ENCODE data around the gene MED16.
"Not testable (repeated sequence)": the region's sequence is repeated elsewhere in the genome, so short reads cannot be mapped to it uniquely, and the experiment has no call there.

The MED16 gene

DNA sequence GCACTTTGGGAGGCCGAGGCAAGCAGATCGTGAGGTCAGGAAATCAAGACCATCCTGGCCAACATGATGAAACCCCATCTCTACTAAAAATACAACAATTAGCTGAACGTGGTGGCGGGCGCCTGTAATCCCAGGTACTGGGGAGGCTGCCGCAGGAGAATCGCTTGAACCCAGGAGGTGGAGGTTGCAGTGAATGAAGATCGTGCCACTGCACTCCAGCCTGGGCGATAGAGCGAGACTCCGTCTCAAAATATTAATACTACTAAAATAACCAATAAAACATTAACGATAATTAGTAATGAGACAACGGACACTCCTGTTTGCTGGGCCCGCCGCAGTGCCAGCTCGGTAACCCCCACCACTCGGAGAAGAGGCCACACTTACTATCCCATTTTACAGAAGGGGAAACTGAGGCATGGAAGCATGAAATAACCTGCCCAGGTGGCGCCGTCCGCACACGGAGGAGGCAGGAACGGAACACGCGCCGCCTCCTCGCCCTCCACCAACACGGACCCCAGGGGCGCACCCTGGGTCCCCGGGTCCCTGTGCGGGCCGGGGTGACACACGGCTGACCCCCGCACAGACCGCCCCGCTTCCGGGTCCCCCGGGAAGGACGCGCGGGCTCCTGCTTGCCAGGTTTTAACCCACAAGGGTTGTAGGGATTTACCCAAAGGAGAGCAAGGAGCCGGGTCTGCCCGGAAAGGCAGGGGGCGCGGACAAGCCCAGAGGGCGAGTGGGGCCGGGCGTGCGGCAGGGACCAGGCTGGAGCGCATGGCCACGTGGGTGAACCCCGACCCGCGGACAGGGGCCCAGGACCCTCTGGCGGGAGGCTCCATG is 18.4 kb upstream of the MED16 start:
- DNase-seq (ENCODE audit: low read depth in 2 of 2), result no peak

- DNase-seq (ENCODE audit: low read depth in 2 of 2), result no peak
Observed at GRCh38 chr19:907183-907853, 14.3 kb upstream of the MED16 start.

GRCh38 chr19:906480-906879 is 13.5 kb upstream of the MED16 start:
- DNase-seq (ENCODE audit: low read depth in 2 of 2), result no peak

GRCh38 chr19:904545-904944 is 11.6 kb upstream of the MED16 start:
- DNase-seq (ENCODE audit: low read depth in 2 of 2), result no peak

DNA sequence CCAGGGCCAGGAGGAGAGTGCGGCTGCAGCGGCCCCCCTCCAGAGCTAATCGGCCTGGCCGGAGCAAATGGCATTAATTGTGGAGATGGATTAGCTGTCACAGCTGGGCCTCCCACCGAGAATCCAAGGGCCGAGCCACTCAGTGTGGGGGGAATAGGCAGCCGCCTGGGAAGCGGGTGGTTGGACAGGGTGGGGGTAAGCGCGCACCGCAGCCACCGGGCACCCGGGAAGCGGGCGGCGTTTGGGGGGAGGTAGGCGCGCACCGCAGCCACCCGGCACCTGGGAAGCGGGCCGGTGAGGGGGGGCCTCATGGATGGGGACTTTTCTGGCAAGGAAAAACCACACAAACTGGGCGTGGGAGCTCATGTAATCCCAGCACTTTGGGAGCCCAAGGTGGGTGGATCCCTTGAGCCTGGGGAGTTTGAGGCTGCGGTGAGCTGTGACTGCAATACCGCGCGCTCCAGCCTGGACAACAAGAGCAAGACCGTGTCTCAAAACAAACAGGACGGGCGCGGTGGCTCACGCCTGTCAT is 10.3 kb upstream of the MED16 start:
- DNase-seq (ENCODE audit: low read depth in 2 of 2), result no peak

GRCh38 chr19:902446-903226 is 9.6 kb upstream of the MED16 start:
- no peak for DNase-seq (ENCODE audit: low read depth in 2 of 2)

DNA sequence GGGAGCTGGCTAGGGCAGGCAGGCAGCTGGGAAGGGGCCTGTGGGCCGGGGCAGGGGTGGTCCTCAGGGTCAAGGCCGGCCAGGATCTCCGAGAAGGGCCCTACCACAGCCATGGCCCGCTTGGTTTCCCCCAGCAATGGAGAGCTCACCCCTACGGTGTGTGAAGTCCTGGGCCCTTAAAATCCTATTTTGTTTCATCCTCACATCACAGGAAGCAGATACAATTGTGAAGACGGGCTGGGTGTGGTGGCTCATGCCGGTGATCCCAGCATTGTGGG is 9.0 kb upstream of the MED16 start:
- no peak for DNase-seq (ENCODE audit: low read depth in 2 of 2)

DNA sequence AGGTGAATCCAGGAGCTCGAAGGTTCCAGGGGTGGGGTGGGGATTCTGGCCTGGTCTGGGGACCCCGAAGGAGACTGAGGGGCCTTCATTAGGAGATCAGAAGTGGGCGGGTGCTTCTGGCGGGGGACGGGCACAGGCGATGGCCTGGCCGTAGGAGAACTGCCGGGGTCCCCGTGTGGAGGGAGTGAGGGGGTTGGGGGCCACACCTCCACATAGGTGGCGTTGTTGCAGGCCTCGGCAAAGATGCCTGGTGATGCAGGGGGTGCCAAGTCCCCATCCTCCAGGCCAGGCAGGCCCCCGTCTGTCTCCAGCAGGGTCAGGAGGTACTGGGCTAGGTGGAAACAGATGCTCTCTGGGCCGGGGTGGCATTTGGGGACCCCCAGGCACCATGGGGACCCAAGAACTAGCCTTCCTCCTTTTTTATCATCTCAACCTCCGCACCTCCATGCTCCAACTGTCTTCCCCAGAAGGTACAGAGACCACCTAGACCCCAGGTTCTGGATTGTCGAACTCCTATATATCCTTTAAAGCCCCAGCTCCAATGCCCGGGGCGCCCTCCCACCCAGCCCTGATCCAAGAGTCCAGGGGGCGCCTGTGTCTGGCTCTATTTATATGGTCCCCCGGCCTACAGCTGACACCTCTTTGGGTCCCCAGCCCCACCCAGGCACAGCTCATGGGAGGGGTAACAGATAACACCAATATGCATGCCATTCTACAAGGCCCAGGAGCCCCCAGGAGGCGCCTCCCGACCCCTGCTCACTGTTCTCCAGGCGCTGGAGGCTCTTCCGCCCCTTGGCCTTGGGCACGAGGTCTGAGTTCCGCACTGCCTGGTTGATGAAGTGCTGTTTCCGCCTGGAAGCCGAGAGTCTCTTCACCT is 8.5 kb upstream of the MED16 start:
- no peak for DNase-seq (ENCODE audit: low read depth in 2 of 2)

DNA sequence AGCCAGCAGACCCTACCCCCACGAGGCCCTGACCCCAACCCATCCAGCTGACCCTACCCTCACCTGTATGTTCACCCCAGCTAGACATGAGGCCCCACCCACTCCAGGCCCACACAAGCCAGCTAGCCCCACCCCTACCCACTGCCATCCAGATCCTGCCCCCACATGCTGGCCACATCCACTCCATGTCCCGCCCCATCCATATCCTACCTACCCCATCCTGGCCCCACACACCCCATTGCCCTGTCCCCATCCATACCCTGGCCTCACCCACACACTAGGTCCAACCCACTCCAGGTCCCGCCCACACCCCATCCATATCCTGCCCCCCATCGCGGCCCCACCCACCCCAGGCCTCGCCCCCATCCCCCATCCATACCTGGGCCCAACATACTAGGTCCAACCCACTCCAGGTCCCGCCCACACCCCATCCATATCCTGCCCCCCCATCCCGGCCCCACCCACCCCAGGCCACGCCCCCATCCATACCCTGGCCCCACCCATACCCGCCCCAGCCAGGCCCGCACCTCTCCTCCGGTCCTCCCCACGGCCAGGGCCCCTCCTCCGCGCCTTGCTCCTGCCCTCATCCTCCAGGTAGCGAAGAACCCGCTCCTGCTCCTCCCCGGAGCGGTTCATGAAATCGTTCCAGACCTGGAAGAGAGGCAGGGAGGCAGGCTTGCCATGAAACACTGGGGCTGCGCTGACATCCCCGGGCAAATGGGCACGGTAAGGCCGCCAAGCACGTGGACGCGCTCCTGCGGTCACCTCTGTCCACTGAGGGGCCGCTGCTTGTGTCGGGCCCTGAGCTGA is 7.5 kb upstream of the MED16 start:
- DNase-seq (ENCODE audit: low read depth in 2 of 2), result no peak

- no peak for DNase-seq (ENCODE audit: low read depth in 2 of 2)
Observed at GRCh38 chr19:900043-900301, 7.0 kb upstream of the MED16 start.

GRCh38 chr19:899336-900042 is 6.5 kb upstream of the MED16 start:
- no peak for DNase-seq (ENCODE audit: low read depth in 2 of 2)

GRCh38 chr19:898663-899062 is 5.7 kb upstream of the MED16 start:
- DNase-seq (ENCODE audit: low read depth in 2 of 2), result no peak

- DNase-seq (ENCODE audit: low read depth in 2 of 2), result no peak
Observed at GRCh38 chr19:897442-898039, 4.6 kb upstream of the MED16 start.

DNA sequence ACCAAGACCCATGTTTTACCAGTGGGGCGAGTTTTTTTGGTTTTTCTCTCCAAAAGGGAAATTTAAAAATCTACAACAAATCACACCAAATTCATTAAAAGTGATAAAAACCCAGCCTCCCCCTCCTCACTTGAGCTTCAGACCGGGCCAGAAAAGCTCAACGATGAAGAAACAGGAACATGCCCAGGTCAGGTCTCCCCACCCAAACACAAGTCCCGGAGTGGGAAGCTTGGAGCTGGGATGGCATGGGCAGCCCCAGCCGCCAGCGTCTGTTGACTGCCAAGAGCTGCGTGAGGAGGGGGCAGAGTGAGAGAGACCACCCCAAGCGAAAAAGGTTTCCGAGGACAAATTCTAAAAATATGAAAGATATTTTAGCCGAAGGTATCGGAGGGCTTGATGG is 4.0 kb upstream of the MED16 start:
- DNase-seq (ENCODE audit: low read depth in 2 of 2), result no peak

- no peak for DNase-seq (ENCODE audit: low read depth in 2 of 2)
Observed at GRCh38 chr19:896434-896833, 3.4 kb upstream of the MED16 start.

- DNase-seq (ENCODE audit: low read depth in 2 of 2), result no peak
Observed at GRCh38 chr19:892243-892893, 619 bp downstream of the MED16 start.

DNA sequence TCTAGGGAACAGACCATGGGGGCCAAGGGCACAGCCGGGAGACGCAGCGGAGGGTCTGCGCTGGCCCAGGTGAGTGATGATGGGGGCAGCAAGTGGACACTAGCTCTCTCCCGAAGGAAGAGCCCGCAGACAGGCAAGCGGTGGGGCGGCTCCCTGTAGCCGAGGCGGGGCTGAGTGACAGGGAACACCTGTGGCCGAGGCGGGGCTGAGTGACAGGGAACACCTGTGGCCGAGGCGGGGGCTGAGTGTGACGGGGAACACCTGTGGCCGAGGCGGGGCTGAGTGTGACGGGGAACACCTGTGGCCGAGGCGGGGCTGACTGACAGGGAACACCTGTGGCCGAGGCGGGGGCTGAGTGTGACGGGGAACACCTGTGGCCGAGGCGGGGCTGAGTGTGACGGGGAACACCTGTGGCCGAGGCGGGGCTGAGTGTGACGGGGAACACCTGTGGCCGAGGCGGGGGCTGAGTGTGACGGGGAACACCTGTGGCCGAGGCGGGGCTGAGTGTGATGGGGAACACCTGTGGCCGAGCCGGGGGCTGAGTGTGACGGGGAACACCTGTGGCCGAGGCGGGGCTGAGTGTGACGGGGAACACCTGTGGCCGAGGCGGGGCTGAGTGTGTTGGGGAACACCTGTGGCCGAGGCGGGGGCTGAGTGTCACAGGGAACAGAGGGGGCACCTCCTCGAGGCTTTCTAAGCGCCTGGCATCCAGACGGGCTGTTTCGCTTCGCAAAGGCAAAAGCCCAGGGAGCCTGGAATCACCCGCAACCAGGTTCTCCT is 1.4 kb downstream of the MED16 start:
- DNase-seq (ENCODE audit: low read depth in 2 of 2), result not testable (repeated sequence)

GRCh38 chr19:890831-891230 is 2.2 kb downstream of the MED16 start:
- no peak for DNase-seq (ENCODE audit: low read depth in 2 of 2)
